Prostate gland (tissue), 2 donors: Measurements from ENCODE around the gene SLC6A3. TPM values are rescaled to one million over a fixed set of nuclear protein-coding genes. Genes with fewer than 3 reads are reported as not detected.

Source experiments
- DNase-seq: peaks from one replicate; pipeline ENCODE4 v3.0.0-alpha.2; 2019; ENCODE audit warnings: low spot score
- H3K27ac ChIP-seq, 2 donors: fragments of 200-600 bp; sonication (generic); 2 replicates each; pipeline ENCODE4 v1.5.1; 2017 to 2019
- H3K27me3 ChIP-seq: fragments of 200-600 bp; sonication (generic); replicated peaks from 2 replicates; pipeline ENCODE4 v1.5.1; 2019; ENCODE audit not compliant: insufficient read depth
- H3K36me3 ChIP-seq, 2 donors: fragments of 200-600 bp; sonication (generic); 1 replicate in 1 of 2; 2 replicates in 1 of 2; pipeline versions ENCODE4 v1.5.1 to v1.8.1; 2017 to 2019
- H3K4me1 ChIP-seq: fragments of 200-600 bp; sonication (generic); replicated peaks from 2 replicates; pipeline ENCODE4 v1.5.1; 2019
- H3K4me3 ChIP-seq, 2 donors: fragments of 200-600 bp; sonication (generic); 2 replicates each; pipeline ENCODE4 v1.5.1; 2017 to 2019
- H3K9me3 ChIP-seq: fragments of 200-600 bp; sonication (generic); 2 replicates; pipeline ENCODE4 v1.5.1; 2017
- CTCF ChIP-seq, 4 experiments: fragments of 200-600 bp in 2 of 4; fragments of 450-650 bp in 2 of 4; sonication (generic) in 2 of 4; IDR thresholded peaks; 1 replicate in 3 of 4; 2 replicates in 1 of 4; pipeline ENCODE4 v1.5.1; 2016 to 2019; ENCODE audit warnings: antibody characterized with exemption in 4 of 4, mild to moderate bottlenecking in 2 of 4, moderate library complexity in 2 of 4
- POLR2A ChIP-seq: fragments of 450-650 bp; IDR thresholded peaks from one replicate; pipeline ENCODE4 v1.6.1; 2016; ENCODE audit warnings: antibody characterized with exemption, mild to moderate bottlenecking
- POLR2AphosphoS5 ChIP-seq: sonication (generic); formaldehyde crosslinking; IDR thresholded peaks from one replicate; pipeline ENCODE4 v1.6.1; 2017; ENCODE audit warnings: antibody characterized with exemption
- WGBS: methylation state at CpG from one replicate; pipeline ENCODE4 v1.1.5; 2018; 5-methylcytosine and 5-hydroxymethylcytosine counted together
- intact Hi-C: fragments of 100-400 bp; cut with DNase I; formaldehyde crosslinking; loops from one replicate; pipeline ENCODE4 v1.14.2; 2022
- total RNA-seq, 2 donors: library from RNA; depleted of rRNA; stranded (reverse); fragments of >200 nt; gene quantifications; one replicate each; pipeline ENCODE4 v1.1.0, GENCODE V29; 2016

The SLC6A3 gene
- total RNA-seq, 2 donors from 2014 or later = 4.6 TPM; not detected in 1

GRCh38 chr5:1383344-1383743, 61.9 kb downstream of the SLC6A3 start:
- no peak for DNase-seq
- no peaks in the 10 kb centered on the region for H3K36me3 ChIP-seq
- WGBS = 79% methylated on average over 16 of the region's 17 CpGs
- no peak overlapping the region for H3K4me3 ChIP-seq
- H3K27me3 ChIP-seq = no peaks in the 10 kb centered on the region
- no peaks in the 10 kb centered on the region for H3K9me3 ChIP-seq
- TF ChIP-seq POLR2A (no peak), CTCF (IDR thresholded peaks at IDR 0.05) (no peak), POLR2AphosphoS5 (no peak)
- H3K4me1 ChIP-seq = peaks cover 9% of the 10 kb centered on the region
- no peak overlapping the region for H3K27ac ChIP-seq
- intact Hi-C loops = loop anchor here (10.0 kb wide), 1 partner anchor 261 kb away; no protein-coding TSS in a partner anchor

GRCh38 chr5:1382248-1382700, 63.0 kb downstream of the SLC6A3 start:
- Histone ChIP-seq H3K4me1 (peaks cover 9% of the 10 kb centered on the region), H3K27ac (no peak overlapping the region), H3K27me3 (no peaks in the 10 kb centered on the region), H3K9me3 (no peaks in the 10 kb centered on the region), H3K36me3 (no peaks in the 10 kb centered on the region), H3K4me3 (no peak overlapping the region)
- 92% methylated on average over 18 of the region's 18 CpGs for WGBS
- TF ChIP-seq CTCF (IDR thresholded peaks at IDR 0.05) = no peak
- no peak for TF ChIP-seq POLR2AphosphoS5
- TF ChIP-seq POLR2A = no peak
- DNase-seq = no peak
- intact Hi-C loops = loop anchor here (10.0 kb wide), 1 partner anchor 263 kb away; no protein-coding TSS in a partner anchor

- H3K27me3 ChIP-seq = no peaks in the 10 kb centered on the region
- no peaks in the 10 kb centered on the region for H3K9me3 ChIP-seq
- H3K4me1 ChIP-seq = peaks cover 7% of the 10 kb centered on the region
- no peak overlapping the region for H3K27ac ChIP-seq
- no peak overlapping the region for H3K4me3 ChIP-seq
- H3K36me3 ChIP-seq = no peaks in the 10 kb centered on the region
- no peak for DNase-seq
- intact Hi-C loops = loop anchor here (10.0 kb wide), 1 partner anchor 263 kb away; no protein-coding TSS in a partner anchor
- TF ChIP-seq POLR2A (no peak), POLR2AphosphoS5 (no peak), CTCF (IDR thresholded peaks at IDR 0.05) (no peak)
- WGBS = 89% methylated on average over 25 of the region's 25 CpGs
Measured at GRCh38 chr5:1381370-1382247, 63.6 kb downstream of the SLC6A3 start.

GRCh38 chr5:1380910-1381309, 64.3 kb downstream of the SLC6A3 start:
- H3K4me1 ChIP-seq = peaks cover 6% of the 10 kb centered on the region
- no peaks in the 10 kb centered on the region for H3K27me3 ChIP-seq
- H3K9me3 ChIP-seq = no peaks in the 10 kb centered on the region
- H3K27ac ChIP-seq = no peak overlapping the region
- TF ChIP-seq CTCF (IDR thresholded peaks at IDR 0.05) (no peak), POLR2A (no peak), POLR2AphosphoS5 (no peak)
- H3K36me3 ChIP-seq = no peaks in the 10 kb centered on the region
- H3K4me3 ChIP-seq = peak overlapping the region in 1 of 2 donors; percentile 10
- intact Hi-C loops = loop anchor here (10.0 kb wide), 1 partner anchor 264 kb away; no protein-coding TSS in a partner anchor
- 50% methylated on average over 12 of the region's 12 CpGs for WGBS
- peak; percentile 27 for DNase-seq
